ENCODE data around the gene ULBP3. TPM values are rescaled to one million over a fixed set of nuclear protein-coding genes. Genes with fewer than 3 reads are reported as not detected.
A peak's percentile ranks its signal among the peaks of the same experiment; 100 is the strongest.
"Not testable (repeated sequence)": the region's sequence is repeated elsewhere in the genome, so short reads cannot be mapped to it uniquely, and the experiment has no call there.

Gene ULBP3
- total RNA-seq, 1 donor from 2014 or later: 0.57 TPM

GRCh38 chr6:150079604-150080003 lies 10.7 kb upstream of the ULBP3 start:
- no peak for DNase-seq (ENCODE audit: low spot score)
- intact Hi-C loops (cut with DNase I): loop anchor here (1.0 to 2.0 kb wide), 2 partner anchors 255 to 315 kb away; no protein-coding TSS in a partner anchor

- no peak for DNase-seq (ENCODE audit: low spot score)
- intact Hi-C loops (cut with DNase I): no loop called here
Observed at GRCh38 chr6:150078788-150079187, 9.9 kb upstream of the ULBP3 start.

DNA sequence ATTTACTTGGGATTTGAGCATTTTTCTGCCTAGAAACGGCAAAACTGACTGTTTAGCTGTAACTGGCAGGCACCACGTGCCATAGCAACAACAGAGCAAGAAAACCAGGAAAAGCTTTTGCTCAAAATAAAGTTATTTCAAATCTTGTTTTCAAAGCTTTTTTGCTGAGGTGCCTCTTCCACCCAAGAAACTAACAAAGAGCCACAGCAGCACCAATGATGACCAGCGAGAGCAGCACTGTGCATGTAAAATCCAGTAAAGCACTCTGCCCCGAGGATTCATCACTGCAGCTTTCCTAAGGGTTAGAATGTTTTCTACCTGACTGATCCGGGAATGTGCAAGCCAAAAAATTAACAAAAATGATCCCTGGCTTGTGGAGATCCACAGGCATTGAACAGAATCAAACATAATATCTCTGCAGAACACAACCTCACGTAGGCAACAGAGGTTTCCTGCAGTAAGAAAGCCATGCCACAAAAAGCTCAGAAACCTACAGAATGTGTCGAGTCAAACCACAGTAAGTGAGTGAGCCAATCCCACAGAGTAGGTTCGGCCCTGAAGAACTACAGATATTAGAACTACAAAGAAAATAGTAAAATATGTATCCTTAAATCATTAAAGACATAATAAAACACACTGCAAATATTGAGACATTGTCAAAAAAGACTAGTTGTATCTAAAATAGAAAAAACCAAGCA lies 7.4 kb upstream of the ULBP3 start:
- DNase-seq (ENCODE audit: low spot score): no peak
- intact Hi-C loops (cut with DNase I): no loop called here

DNA sequence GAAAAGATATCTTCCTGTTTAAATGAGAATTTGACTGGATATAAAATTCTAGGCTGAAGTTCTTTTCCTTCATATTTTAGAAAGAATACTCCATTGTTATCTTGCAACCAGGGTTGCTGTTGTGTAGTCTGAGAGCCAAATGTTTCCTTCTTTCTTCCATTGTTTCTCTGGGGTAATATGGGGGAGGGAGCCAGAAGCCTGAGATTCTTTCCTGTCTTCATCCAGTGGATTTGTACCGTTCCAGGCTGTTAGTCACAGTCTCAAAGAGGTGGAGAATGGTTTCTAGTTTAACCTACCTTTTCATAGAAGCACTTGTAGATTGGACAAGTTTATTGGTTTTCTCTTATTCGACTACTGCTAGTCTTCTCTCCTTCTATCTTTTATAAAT lies 6.1 kb upstream of the ULBP3 start:
- no peak for DNase-seq (ENCODE audit: low spot score)
- intact Hi-C loops (cut with DNase I): no loop called here

GRCh38 chr6:150074396-150075033 lies 5.6 kb upstream of the ULBP3 start:
- intact Hi-C loops (cut with DNase I): not testable (repeated sequence)
- peak; percentile 61 for DNase-seq (ENCODE audit: low spot score)

- intact Hi-C loops (cut with DNase I): no loop called here
Observed at GRCh38 chr6:150072201-150072600, 3.3 kb upstream of the ULBP3 start.

DNA sequence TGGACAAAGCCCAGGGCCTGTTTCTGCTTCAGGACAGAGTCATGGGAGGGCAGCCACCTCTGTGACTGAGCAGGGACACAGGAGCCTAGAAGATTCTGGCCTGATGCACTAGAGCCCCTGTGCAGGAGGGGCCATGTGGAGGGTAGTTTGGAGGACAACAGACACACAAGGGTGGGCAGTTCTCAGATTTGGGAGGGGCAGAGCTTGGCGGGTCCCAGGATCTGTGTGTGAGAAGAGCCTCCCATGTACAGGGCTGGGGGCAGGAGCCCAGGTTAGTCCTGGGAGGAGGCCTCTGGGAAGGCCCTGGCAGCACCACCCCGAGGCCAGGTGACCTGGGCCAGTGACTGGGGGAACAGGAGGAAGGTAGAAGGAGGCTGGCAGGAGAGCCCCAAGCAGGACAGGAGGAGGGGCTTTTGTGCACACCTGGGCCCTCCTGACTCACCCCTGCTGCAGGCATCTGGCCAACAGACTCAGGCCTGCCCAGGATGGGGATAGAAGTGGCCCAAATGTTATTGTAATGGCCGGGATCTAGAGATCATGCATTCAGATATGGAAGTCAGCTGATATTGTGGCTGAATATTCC lies 1.4 kb upstream of the ULBP3 start:
- DNase-seq (ENCODE audit: low spot score): no peak
- intact Hi-C loops (cut with DNase I): no loop called here

More at GRCh38 chr6:150072201-150072600, 3.3 kb upstream of the ULBP3 start:
- no peak for DNase-seq (ENCODE audit: low spot score)

DNA sequence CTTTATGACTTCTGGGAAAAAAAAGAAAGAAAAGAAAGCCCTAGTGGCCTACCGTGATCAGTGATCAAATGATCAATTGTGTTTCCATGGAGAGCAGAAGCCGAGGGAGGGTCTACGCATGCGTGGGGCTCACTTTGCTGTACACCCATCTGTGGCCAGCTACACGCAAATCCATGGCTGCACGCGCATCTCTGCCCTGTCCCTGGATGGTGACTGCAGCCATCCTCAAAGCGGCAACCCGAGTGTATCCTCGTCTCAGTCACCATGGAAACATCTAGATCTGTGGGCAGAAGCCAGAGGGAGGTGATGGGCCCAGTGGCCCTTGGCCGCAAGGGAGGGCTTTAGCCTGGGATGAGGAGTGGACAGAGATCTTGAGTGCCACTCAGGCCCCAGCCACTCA lies 785 bp upstream of the ULBP3 start:
- DNase-seq (ENCODE audit: low spot score): no peak
- intact Hi-C loops (cut with DNase I): no loop called here

DNA sequence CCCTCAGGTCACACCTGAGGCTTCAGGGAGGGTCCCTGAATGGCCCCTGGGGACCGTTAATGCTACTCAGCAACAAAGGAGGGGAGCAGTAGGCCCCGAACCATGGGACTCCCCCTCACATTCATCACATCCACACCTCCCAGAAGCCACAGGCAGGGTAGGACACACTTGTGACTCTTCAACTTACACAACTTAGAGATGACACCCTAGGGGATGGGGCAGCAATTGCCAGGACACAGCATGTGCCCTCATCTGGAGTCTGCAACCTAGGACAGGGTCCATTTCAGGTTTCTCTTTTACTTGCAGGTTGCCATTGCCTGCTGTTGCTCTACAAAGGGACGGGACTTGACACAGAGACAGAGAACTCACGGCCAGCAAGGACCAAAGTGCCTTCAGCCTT lies 770 bp downstream of the ULBP3 start:
- DNase-seq (ENCODE audit: low spot score): no peak
- intact Hi-C loops (cut with DNase I): no loop called here

- DNase-seq (ENCODE audit: low spot score): no peak
- intact Hi-C loops (cut with DNase I): no loop called here
Observed at GRCh38 chr6:150065083-150065482, 3.8 kb downstream of the ULBP3 start.

DNA sequence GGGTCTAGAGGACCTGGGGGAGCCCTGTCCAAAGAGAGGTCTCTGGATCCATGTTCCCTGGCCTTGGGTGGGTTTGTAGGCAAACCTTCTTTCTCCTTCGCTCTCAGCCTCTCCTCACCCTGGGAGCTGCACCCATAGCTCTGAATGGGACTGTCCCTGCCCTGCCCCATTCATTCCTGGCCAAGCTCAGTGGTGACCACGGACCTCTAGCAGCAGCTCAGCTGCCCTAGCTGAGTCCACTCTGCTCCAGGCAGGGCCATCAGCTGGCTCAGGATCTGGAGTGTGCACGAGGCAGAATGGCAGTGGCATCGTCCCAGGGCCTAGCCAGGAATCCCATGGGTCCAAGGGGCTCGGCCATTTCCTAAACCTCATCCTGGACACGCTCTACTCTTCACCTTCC lies 5.3 kb downstream of the ULBP3 start:
- intact Hi-C loops (cut with DNase I): no loop called here
- DNase-seq (ENCODE audit: low spot score): no peak

GRCh38 chr6:150059973-150060372 lies 8.9 kb downstream of the ULBP3 start:
- DNase-seq (ENCODE audit: low spot score); intact Hi-C loops (cut with DNase I): not testable (repeated sequence)

- intact Hi-C loops (cut with DNase I): no loop called here
- no peak for DNase-seq (ENCODE audit: low spot score)
Observed at GRCh38 chr6:150058986-150059385, 9.9 kb downstream of the ULBP3 start.

DNA sequence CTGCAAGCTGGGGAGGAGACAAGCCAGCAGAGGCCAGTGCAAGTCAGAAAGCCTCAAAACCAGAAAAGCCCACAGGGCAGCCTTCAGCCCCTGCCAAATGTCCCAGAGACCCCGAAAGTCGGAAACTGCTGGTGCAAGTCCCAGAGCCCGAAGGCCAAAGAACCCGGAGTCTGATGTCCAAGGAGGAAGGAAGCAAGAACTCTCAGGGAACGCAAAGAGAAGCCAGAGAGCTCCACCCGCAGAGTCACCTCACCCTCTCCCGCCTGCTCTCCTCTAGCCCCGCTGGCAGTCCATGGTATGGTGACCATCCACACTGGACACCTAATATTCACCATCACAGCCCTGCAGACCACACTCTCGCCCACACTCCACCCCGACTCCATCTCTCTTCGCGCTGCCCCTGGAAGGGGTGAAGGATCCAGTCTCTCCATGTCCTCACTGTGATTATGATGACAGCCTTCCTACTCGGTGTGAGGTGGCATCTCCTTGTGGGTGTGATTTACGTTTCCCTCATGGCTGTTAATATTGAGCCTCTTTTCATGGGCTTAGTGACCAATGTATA lies 10.6 kb downstream of the ULBP3 start:
- no peak for DNase-seq (ENCODE audit: low spot score)
- intact Hi-C loops (cut with DNase I): no loop called here

DNA sequence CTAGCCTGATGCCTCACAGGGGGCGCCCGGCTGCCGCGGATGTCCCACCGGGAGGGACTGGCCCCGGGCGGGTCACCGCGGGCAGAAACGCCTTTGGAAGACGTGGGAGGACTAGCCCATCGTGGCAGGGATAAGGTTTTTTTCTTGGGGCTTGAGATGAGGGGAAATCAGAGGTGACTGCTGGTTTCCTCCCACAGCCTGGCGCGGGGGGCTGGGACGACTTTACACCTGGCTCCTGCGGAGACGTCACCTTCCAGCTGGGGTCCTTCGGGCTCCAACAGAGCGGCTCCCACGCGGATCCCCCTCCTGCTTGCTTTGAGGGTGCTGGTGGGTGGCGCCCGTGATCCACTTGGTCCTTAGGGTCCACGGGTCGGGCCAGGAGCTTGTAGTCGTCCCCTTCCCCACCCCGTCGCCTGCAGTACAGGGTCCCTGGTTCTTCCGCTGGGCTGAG lies 11.4 kb downstream of the ULBP3 start:
- intact Hi-C loops (cut with DNase I): no loop called here
- DNase-seq (ENCODE audit: low spot score): no peak

DNA sequence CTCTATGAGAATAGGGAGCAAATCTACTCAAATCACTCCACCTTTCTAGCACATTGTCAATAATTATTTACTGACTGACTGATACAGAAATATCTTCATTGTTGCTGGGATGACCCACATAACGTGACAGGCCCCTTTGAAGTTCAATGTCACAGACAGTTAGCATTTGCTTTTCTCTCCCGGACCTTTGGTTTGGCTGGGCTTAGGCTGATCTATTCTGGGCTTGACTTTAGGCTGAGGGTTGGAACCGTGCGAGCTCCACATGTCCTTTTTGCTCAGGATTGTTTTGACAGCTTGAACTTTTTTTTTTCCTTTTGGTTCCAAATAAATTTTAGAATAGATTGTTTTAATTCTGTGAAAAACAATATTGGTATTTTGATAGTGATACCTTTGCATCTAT lies 12.0 kb downstream of the ULBP3 start:
- DNase-seq (ENCODE audit: low spot score): no peak
- intact Hi-C loops (cut with DNase I): no loop called here

DNA sequence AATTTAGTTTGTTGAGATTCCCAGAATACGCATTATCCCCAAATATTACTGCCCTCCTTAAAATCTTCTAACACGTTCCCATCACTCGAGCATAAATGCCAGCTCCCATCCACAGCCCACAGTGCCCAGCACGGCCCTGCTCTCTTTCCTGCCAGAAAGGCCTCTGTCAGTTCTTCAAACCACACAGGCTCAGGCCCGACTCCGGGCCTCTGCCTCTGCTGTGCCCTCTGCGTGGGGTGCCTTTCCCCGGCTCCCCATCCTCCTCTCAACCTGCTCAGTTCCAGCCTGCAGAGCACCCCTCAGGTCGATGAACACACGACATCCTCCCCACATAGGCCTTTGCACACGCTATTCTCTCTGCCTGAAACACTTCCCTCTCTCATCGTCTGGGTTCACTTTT lies 12.8 kb downstream of the ULBP3 start:
- intact Hi-C loops (cut with DNase I): no loop called here
- DNase-seq (ENCODE audit: low spot score): no peak

DNA sequence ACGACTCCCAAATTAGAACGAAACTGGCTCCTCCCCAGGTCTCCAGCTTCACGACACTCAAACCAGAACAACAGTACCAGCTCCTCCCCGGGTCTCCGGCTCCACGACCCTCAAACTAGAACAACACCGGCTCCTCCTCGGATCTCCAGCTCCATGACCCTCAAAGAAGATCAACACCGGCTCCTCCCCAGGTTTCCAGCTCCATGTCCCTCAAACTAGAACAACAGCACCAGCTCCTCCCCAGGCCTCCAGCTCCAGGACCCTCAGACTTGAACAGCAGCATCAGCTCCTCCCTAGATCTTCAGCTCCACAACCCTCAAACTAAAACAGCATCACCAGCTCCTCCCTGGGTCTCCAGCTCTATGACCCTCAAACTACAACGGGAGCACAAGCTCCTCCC lies 13.8 kb downstream of the ULBP3 start:
- intact Hi-C loops (cut with DNase I): no loop called here
- no peak for DNase-seq (ENCODE audit: low spot score)

GRCh38 chr6:150053450-150053849 lies 15.5 kb downstream of the ULBP3 start:
- intact Hi-C loops (cut with DNase I): no loop called here

DNA sequence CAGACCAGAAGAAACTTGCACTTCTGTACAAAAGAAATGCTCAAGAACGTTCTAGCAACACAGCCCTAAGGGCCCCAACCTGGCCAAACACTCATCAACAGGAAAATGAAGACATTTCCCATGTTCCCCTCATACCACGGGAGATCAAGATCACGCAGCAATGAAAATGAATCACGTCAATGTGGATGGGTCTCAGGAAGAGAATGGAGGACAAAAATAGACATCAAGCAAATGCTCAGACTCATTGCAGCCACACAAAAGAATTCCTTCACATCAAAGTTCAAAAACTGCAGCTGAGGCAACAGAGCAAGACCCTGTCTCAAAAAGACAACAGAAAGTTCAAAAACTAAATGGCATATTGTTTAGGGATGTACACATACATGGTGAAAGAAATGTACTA lies 18.1 kb downstream of the ULBP3 start:
- intact Hi-C loops (cut with DNase I): no loop called here

More at GRCh38 chr6:150053450-150053849, 15.5 kb downstream of the ULBP3 start:
- no peak for DNase-seq (ENCODE audit: low spot score)

GRCh38 chr6:150048099-150048498 lies 20.8 kb downstream of the ULBP3 start:
- no peak for DNase-seq (ENCODE audit: low spot score)
- intact Hi-C loops (cut with DNase I): no loop called here

More for the DNA sequence above, 18.1 kb downstream of the ULBP3 start:
- DNase-seq (ENCODE audit: low spot score): no peak

Data from cardiac septum (tissue), 1 donor.